CD4-positive, alpha-beta T cell treated with Interleukin-1 beta for 1 hour (primary cell): ENCODE data around the gene CD99L2.
"Not testable (repeated sequence)": the region's sequence is repeated elsewhere in the genome, so short reads cannot be mapped to it uniquely, and the experiment has no call there.

Experiments
- DNase-seq, 2 donors: peaks; one replicate each; pipeline ENCODE4 v3.0.0-alpha.2; 2020 to 2022

CD99L2 gene

GRCh38 chrX:150896632-150897031, 1.8 kb downstream of the CD99L2 start:
- DNase-seq = no peak

GRCh38 chrX:150893936-150894335, 4.5 kb downstream of the CD99L2 start:
- no peak for DNase-seq

GRCh38 chrX:150889131-150889530, 9.3 kb downstream of the CD99L2 start:
- DNase-seq = no peak

- no peak for DNase-seq
Observed at GRCh38 chrX:150887906-150888465, 10.5 kb downstream of the CD99L2 start.

- not testable (repeated sequence) for DNase-seq
Observed at GRCh38 chrX:150887268-150887667, 11.2 kb downstream of the CD99L2 start.

GRCh38 chrX:150886381-150886780, 12.1 kb downstream of the CD99L2 start:
- DNase-seq = no peak

- no peak for DNase-seq
Observed at GRCh38 chrX:150880808-150881165, 17.7 kb downstream of the CD99L2 start.

GRCh38 chrX:150879855-150880807, 18.3 kb downstream of the CD99L2 start:
- no peak for DNase-seq

GRCh38 chrX:150875621-150876020, 22.8 kb downstream of the CD99L2 start:
- DNase-seq = not testable (repeated sequence)

GRCh38 chrX:150874448-150874847, 24.0 kb downstream of the CD99L2 start:
- DNase-seq = no peak

- no peak for DNase-seq
Observed at GRCh38 chrX:150873616-150874015, 24.9 kb downstream of the CD99L2 start.

GRCh38 chrX:150872773-150873336, 25.6 kb downstream of the CD99L2 start:
- DNase-seq = no peak

GRCh38 chrX:150871341-150871811, 27.1 kb downstream of the CD99L2 start:
- no peak for DNase-seq

GRCh38 chrX:150870487-150871340, 27.8 kb downstream of the CD99L2 start:
- no peak for DNase-seq

GRCh38 chrX:150870029-150870428, 28.4 kb downstream of the CD99L2 start:
- no peak for DNase-seq

- DNase-seq = no peak
Observed at GRCh38 chrX:150869450-150869849, 29.0 kb downstream of the CD99L2 start.

- DNase-seq = no peak
Observed at GRCh38 chrX:150868625-150869024, 29.8 kb downstream of the CD99L2 start.

- no peak for DNase-seq
Observed at GRCh38 chrX:150864127-150864526, 34.3 kb downstream of the CD99L2 start.

GRCh38 chrX:150863191-150863590, 35.3 kb downstream of the CD99L2 start:
- no peak for DNase-seq

- DNase-seq = no peak
Observed at GRCh38 chrX:150857453-150857852, 41.0 kb downstream of the CD99L2 start.

GRCh38 chrX:150856785-150857184, 41.7 kb downstream of the CD99L2 start:
- DNase-seq = no peak

- DNase-seq = no peak
Observed at GRCh38 chrX:150856101-150856500, 42.4 kb downstream of the CD99L2 start.

- DNase-seq = no peak
Observed at GRCh38 chrX:150854856-150855255, 43.6 kb downstream of the CD99L2 start.
